ENCODE measurements around the gene TACC2.

DNA sequence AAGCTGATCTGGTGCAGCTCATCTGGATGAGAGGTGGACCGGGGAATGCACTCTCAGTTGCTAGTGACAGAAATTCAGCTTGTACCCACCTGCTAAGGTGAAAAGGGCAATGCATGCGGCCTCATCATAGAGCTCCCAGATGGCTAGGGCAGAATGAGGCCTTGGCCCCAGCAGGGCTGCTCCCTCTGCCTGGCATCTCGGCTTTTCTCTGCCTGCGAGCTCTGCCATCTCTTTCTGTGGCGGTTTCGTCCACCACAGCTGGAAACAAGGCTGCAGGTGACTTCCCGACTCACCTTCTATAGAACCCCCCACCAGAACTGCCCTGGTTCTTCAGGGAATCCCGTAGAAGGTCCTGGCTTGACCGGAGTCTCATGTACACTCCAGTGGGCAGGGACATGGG lies 60.1 kb downstream of the TACC2 start:
- TF ChIP-seq POLR2A (IDR thresholded peaks at IDR 0.05) (no peak), EP300 (IDR thresholded peaks at IDR 0.05) (no peak)

Measured in gastroesophageal sphincter (tissue), 2 donors.